Upper lobe of left lung (tissue), 6 donors: ENCODE results near the gene ZNF687. TPM values are rescaled to one million over a fixed set of nuclear protein-coding genes. Genes with fewer than 3 reads are reported as not detected.

ENCODE experiments used
- ATAC-seq, 2 donors: fragments of 200-7000 bp; cut with Tn5 transposase; one replicate each; pipeline ENCODE4 v1.9.1; 2022; ENCODE audit warnings: mild to moderate bottlenecking in 2 of 2, moderate library complexity in 2 of 2; ENCODE audit not compliant: low FRiP score in 2 of 2
- DNase-seq, 2 donors: peaks; one replicate each; pipeline ENCODE4 v3.0.0-alpha.2; 2019 to 2020
- H3K27ac ChIP-seq, 4 donors: fragments of 200-600 bp; sonication (generic); one replicate each; pipeline ENCODE4 v1.5.1; 2016 to 2019
- H3K27me3 ChIP-seq, 4 donors: fragments of 200-600 bp; sonication (generic); one replicate each; pipeline ENCODE4 v1.5.1; 2017 to 2019
- H3K36me3 ChIP-seq, 4 donors: fragments of 200-600 bp; sonication (generic); one replicate each; pipeline ENCODE4 v1.5.1; 2016 to 2019
- H3K4me1 ChIP-seq, 4 donors: fragments of 200-600 bp; sonication (generic); one replicate each; pipeline ENCODE4 v1.5.1; 2018 to 2019
- H3K4me3 ChIP-seq, 4 donors: fragments of 200-600 bp; sonication (generic); one replicate each; pipeline ENCODE4 v1.5.1; 2017 to 2019; ENCODE audit warnings: mild to moderate bottlenecking in 2 of 4, moderate library complexity in 1 of 4
- H3K9me3 ChIP-seq, 4 donors: fragments of 200-600 bp; sonication (generic); one replicate each; pipeline ENCODE4 v1.5.1; 2018 to 2019
- CTCF ChIP-seq, 6 experiments: fragments of 450-650 bp in 4 of 6; fragments of 200-600 bp in 2 of 6; sonication (generic) in 2 of 6; IDR thresholded peaks; one replicate each; pipeline ENCODE4 v1.5.1; 2016 to 2019; ENCODE audit warnings: antibody characterized with exemption in 6 of 6
- EP300 ChIP-seq, 4 donors: sonication (generic); formaldehyde crosslinking; IDR thresholded peaks; one replicate each; pipeline ENCODE4 v1.5.1; 2017; ENCODE audit warnings: antibody characterized with exemption in 4 of 4, control low read depth in 2 of 4
- POLR2A ChIP-seq, 4 donors: fragments of 450-650 bp; IDR thresholded peaks; one replicate each; pipeline ENCODE4 v1.5.1; 2016 to 2017; ENCODE audit warnings: antibody characterized with exemption in 4 of 4, mild to moderate bottlenecking in 2 of 4
- POLR2AphosphoS5 ChIP-seq, 2 donors: sonication (generic); formaldehyde crosslinking; IDR thresholded peaks; one replicate each; pipeline ENCODE4 v1.5.1; 2017; ENCODE audit warnings: antibody characterized with exemption in 2 of 2
- WGBS, 2 donors: methylation state at CpG; one replicate each; pipeline ENCODE4 v1.1.5; 2017 to 2018; 5-methylcytosine and 5-hydroxymethylcytosine counted together
- total RNA-seq, 6 donors: library from RNA; depleted of rRNA in 4 of 6; stranded (reverse); fragments of >200 nt in 4 of 6; gene quantifications; one replicate each; pipeline versions ENCODE4 v1.1.0 to v1.2.1, GENCODE V29; 2016 to 2021
- donor health status: DM: no; HTN: no; CAD: no; lungs with moderate emphysema.
- donor health status: DM: no; HTN: yes; CAD: no; lungs with severe emphysema.

ZNF687 gene
- total RNA-seq, 6 donors from 2014 or later = 17.4 to 50.3 (median 27.2) TPM

GRCh38 chr1:151265446-151266236 is 16.5 kb upstream of the ZNF687 start:
- Histone ChIP-seq H3K27me3 (no peaks in the 10 kb centered on the region), H3K4me3 (no peak overlapping the region), H3K9me3 (no peaks in the 10 kb centered on the region), H3K36me3 (peaks cover 31 to 86% (median 66%) of the 10 kb centered on the region in 4 donors), H3K27ac (no peak overlapping the region), H3K4me1 (no peaks in the 10 kb centered on the region)
- TF ChIP-seq POLR2AphosphoS5 (IDR thresholded peaks at IDR 0.05) = no peak
- no peak for TF ChIP-seq POLR2A (IDR thresholded peaks at IDR 0.05)
- no peak for TF ChIP-seq CTCF (IDR thresholded peaks at IDR 0.05)
- TF ChIP-seq EP300 (IDR thresholded peaks at IDR 0.05) = no peak
- 90 to 94% methylated on average over 14 of the region's 14 CpGs for WGBS, 2 donors
- DNase-seq (no peak), ATAC-seq (peak in 1 of 2 donors; percentile 20)

GRCh38 chr1:151266315-151266714 is 15.8 kb upstream of the ZNF687 start:
- ATAC-seq = peak in 1 of 2 donors; percentile 42
- Histone ChIP-seq H3K4me3 (no peak overlapping the region), H3K27ac (no peak overlapping the region), H3K4me1 (no peaks in the 10 kb centered on the region), H3K27me3 (no peaks in the 10 kb centered on the region), H3K36me3 (peaks cover 31 to 89% (median 68%) of the 10 kb centered on the region in 4 donors), H3K9me3 (no peaks in the 10 kb centered on the region)
- WGBS, 2 donors = 98 to 100% methylated on average over 3 of the region's 3 CpGs
- no peak for TF ChIP-seq CTCF (IDR thresholded peaks at IDR 0.05)
- TF ChIP-seq POLR2AphosphoS5 (IDR thresholded peaks at IDR 0.05) = no peak
- TF ChIP-seq EP300 (IDR thresholded peaks at IDR 0.05) = no peak
- TF ChIP-seq POLR2A (IDR thresholded peaks at IDR 0.05) = no peak
- no peak for DNase-seq

DNA sequence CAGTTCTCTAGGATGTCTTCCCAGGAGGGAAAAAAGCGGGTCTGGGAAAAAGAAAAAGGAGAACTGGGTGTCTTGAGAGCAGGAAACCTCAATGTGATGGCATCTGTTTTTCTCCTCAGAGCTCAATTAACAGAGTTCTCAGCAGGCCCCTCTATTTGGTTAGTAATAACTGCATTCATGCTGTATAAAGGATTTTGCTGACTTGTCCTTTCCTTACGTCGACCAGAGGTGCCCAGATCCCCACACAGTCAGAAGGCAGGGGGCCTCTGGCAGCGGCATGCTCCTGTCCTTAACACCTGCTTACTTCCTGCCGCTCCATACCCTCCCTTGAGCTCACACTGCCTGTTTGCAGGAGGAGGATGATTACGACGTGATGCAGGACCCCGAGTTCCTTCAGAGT is 15.3 kb upstream of the ZNF687 start:
- DNase-seq (no peak), ATAC-seq (no peak)
- Histone ChIP-seq H3K36me3 (peaks cover 31 to 92% (median 71%) of the 10 kb centered on the region in 4 donors), H3K4me3 (no peak overlapping the region), H3K4me1 (no peaks in the 10 kb centered on the region), H3K27me3 (no peaks in the 10 kb centered on the region), H3K27ac (no peak overlapping the region), H3K9me3 (no peaks in the 10 kb centered on the region)
- TF ChIP-seq EP300 (IDR thresholded peaks at IDR 0.05) (no peak), CTCF (IDR thresholded peaks at IDR 0.05) (no peak), POLR2A (IDR thresholded peaks at IDR 0.05) (no peak), POLR2AphosphoS5 (IDR thresholded peaks at IDR 0.05) (no peak)
- 83 to 85% methylated on average over 8 of the region's 8 CpGs for WGBS, 2 donors

DNA sequence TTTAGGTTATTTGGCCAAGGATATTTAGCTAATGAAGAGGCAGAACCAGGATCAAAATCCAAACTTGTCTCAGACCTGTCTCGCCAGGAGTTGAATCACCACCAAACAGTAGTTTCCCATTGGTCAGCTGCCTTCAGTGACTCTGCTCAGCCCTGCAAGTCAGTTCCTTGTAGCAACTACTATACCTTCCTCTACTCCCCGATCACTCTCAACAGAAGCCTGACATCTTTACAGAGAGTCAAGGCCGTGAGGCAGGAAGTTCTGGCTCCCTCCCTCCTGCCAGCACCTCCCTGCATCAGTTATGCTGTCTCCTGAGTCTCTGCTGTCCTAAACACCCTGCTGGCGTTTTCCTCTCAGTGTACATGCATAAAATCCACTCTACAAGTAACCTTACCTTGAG is 14.3 kb upstream of the ZNF687 start:
- H3K36me3 ChIP-seq = peaks cover 31 to 88% (median 67%) of the 10 kb centered on the region in 4 donors
- no peak overlapping the region for H3K27ac ChIP-seq
- TF ChIP-seq CTCF (IDR thresholded peaks at IDR 0.05) = no peak
- no peak for TF ChIP-seq POLR2A (IDR thresholded peaks at IDR 0.05)
- TF ChIP-seq EP300 (IDR thresholded peaks at IDR 0.05) = no peak
- TF ChIP-seq POLR2AphosphoS5 (IDR thresholded peaks at IDR 0.05) = no peak
- whole genome bisulfite sequencing, 2 donors = 75 to 85% methylated on average over 4 of the region's 4 CpGs
- no peaks in the 10 kb centered on the region for H3K9me3 ChIP-seq
- H3K4me3 ChIP-seq = no peak overlapping the region
- DNase-seq = no peak
- no peaks in the 10 kb centered on the region for H3K4me1 ChIP-seq
- no peaks in the 10 kb centered on the region for H3K27me3 ChIP-seq
- no peak for ATAC-seq
